ENCODE measurements around the gene CHERP.

The CHERP gene

GRCh38 chr19:16587833-16588823 lies 45.9 kb upstream of the CHERP start:
- Histone ChIP-seq H2BK15ac (replicated peaks; ENCODE audit: low read depth) (no peak overlapping the region), H3K79me2 (ENCODE audit: control insufficient read depth, insufficient read depth, low read length) (peaks cover 82% of the 10 kb centered on the region), H2BK120ac (ENCODE audit: low read depth, low read length) (no peak overlapping the region), H2AK5ac (ENCODE audit: low read length) (no peak overlapping the region), H3K56ac (ENCODE audit: low read length) (no peak overlapping the region), H3K79me1 (ENCODE audit: low read length) (peaks cover 59% of the 10 kb centered on the region), H3K23ac (ENCODE audit: low read length) (no peak overlapping the region), H2BK5ac (ENCODE audit: low read length) (no peak overlapping the region), H4K8ac (ENCODE audit: low read depth, low read length) (no peak overlapping the region), H3K4me1 (ENCODE audit: control insufficient read depth, low read depth, low read length) (peaks cover 27% of the 10 kb centered on the region), H3K4me3 (ENCODE audit: low read length) (no peak overlapping the region), H4K5ac (ENCODE audit: low read length) (no peak overlapping the region), H3K36me3 (ENCODE audit: control insufficient read depth, insufficient read depth, low read length) (no peaks in the 10 kb centered on the region), H3K18ac (ENCODE audit: low read length) (no peak overlapping the region), H3K27ac (ENCODE audit: low read depth, low read length) (peak overlapping the region; percentile 7), H3K4me2 (ENCODE audit: low read length) (no peak overlapping the region), H3K27me3 (ENCODE audit: insufficient read depth, low read length, poor library complexity) (no peaks in the 10 kb centered on the region), H3K9ac (ENCODE audit: low read length) (no peak overlapping the region), H3K4ac (ENCODE audit: low read depth, low read length) (no peak overlapping the region)
- no CpG with 5 or more reads among the region's 26 CpGs for WGBS (ENCODE audit: extremely low coverage, insufficient coverage, low lambda C conversion rate)
- DNase-seq = no peak

GRCh38 chr19:16586991-16587832 lies 45.0 kb upstream of the CHERP start:
- peak; percentile 45 for DNase-seq
- Histone ChIP-seq H3K79me1 (ENCODE audit: low read length) (peaks cover 57% of the 10 kb centered on the region), H3K27me3 (ENCODE audit: insufficient read depth, low read length, poor library complexity) (no peaks in the 10 kb centered on the region), H3K4me3 (ENCODE audit: low read length) (no peak overlapping the region), H4K8ac (ENCODE audit: low read depth, low read length) (no peak overlapping the region), H3K36me3 (ENCODE audit: control insufficient read depth, insufficient read depth, low read length) (no peaks in the 10 kb centered on the region), H3K4me1 (ENCODE audit: control insufficient read depth, low read depth, low read length) (peaks cover 23% of the 10 kb centered on the region), H3K23ac (ENCODE audit: low read length) (peak overlapping the region; percentile 16), H3K4me2 (ENCODE audit: low read length) (no peak overlapping the region), H2AK5ac (ENCODE audit: low read length) (no peak overlapping the region), H3K56ac (ENCODE audit: low read length) (peak overlapping the region; percentile 45), H3K4ac (ENCODE audit: low read depth, low read length) (no peak overlapping the region), H3K9ac (ENCODE audit: low read length) (no peak overlapping the region), H3K18ac (ENCODE audit: low read length) (no peak overlapping the region), H2BK5ac (ENCODE audit: low read length) (no peak overlapping the region), H3K27ac (ENCODE audit: low read depth, low read length) (peak overlapping the region; percentile 7), H2BK120ac (ENCODE audit: low read depth, low read length) (no peak overlapping the region), H3K79me2 (ENCODE audit: control insufficient read depth, insufficient read depth, low read length) (peaks cover 82% of the 10 kb centered on the region), H4K5ac (ENCODE audit: low read length) (no peak overlapping the region), H2BK15ac (replicated peaks; ENCODE audit: low read depth) (no peak overlapping the region)
- no CpG with 5 or more reads among the region's 20 CpGs for WGBS (ENCODE audit: extremely low coverage, insufficient coverage, low lambda C conversion rate)

DNA sequence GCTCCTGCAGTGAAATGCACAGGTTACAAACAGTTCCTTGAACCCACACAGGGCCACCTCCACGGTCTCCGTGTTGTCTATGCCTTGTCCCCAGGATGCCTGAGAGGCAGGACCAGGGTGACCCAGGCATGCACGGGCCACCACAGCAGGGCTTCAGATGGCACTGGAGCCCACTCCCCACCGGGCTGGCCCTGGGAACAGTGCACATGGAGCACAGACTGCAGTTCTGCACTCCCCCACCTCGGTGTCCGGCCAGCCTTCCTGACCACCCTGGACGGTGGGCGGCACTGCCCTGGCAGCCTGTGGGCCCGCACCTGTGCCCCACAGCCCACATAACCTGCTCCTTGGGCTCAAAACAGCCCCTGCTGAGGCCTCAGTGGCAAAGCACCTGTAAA lies 44.2 kb upstream of the CHERP start:
- Histone ChIP-seq H3K56ac (ENCODE audit: low read length) (peak overlapping the region; percentile 6), H3K79me2 (ENCODE audit: control insufficient read depth, insufficient read depth, low read length) (peaks cover 81% of the 10 kb centered on the region), H4K8ac (ENCODE audit: low read depth, low read length) (no peak overlapping the region), H3K79me1 (ENCODE audit: low read length) (peaks cover 58% of the 10 kb centered on the region), H3K27ac (ENCODE audit: low read depth, low read length) (no peak overlapping the region), H2BK15ac (replicated peaks; ENCODE audit: low read depth) (no peak overlapping the region), H3K27me3 (ENCODE audit: insufficient read depth, low read length, poor library complexity) (no peaks in the 10 kb centered on the region), H2BK120ac (ENCODE audit: low read depth, low read length) (no peak overlapping the region), H3K4me1 (ENCODE audit: control insufficient read depth, low read depth, low read length) (peaks cover 21% of the 10 kb centered on the region), H3K4me2 (ENCODE audit: low read length) (no peak overlapping the region), H2AK5ac (ENCODE audit: low read length) (no peak overlapping the region), H3K23ac (ENCODE audit: low read length) (no peak overlapping the region), H3K36me3 (ENCODE audit: control insufficient read depth, insufficient read depth, low read length) (no peaks in the 10 kb centered on the region), H3K4ac (ENCODE audit: low read depth, low read length) (no peak overlapping the region), H2BK5ac (ENCODE audit: low read length) (no peak overlapping the region), H3K9ac (ENCODE audit: low read length) (no peak overlapping the region), H3K4me3 (ENCODE audit: low read length) (no peak overlapping the region), H4K5ac (ENCODE audit: low read length) (no peak overlapping the region), H3K18ac (ENCODE audit: low read length) (no peak overlapping the region)
- no CpG with 5 or more reads among the region's 9 CpGs for WGBS (ENCODE audit: extremely low coverage, insufficient coverage, low lambda C conversion rate)
- DNase-seq = no peak

DNA sequence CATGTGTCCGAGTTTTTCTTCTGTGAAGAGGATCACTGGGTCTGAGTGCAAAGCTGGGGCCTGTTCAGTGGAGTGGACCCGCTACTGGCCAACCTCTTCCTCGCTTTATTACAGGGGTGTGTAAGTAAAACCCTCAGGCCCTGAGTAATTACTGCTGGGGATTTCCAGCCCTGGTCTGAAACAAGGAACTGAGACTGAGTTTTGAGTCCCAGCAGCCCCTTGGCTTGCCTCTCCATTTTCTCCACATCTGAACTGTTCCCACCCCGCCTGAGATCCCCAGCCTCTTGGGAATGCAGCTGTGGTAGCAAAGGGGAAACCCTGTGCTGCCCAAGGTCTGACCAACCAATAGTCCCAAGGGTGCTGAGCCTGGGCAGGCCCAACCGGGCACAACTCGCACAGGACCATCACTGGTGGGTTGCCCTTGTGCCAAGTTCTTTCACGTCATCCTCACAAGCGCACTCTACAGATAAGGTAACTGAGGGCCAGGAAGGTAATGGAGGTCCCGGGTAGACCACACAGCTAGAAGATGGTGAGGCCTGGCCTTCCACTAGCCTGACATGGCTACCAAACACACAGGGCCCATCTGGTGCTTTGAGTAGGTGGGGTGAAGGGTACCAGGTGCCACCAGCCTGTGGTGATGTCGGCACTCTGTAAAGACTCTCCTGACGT lies 43.7 kb upstream of the CHERP start:
- no peaks in the 10 kb centered on the region for H3K36me3 ChIP-seq (ENCODE audit: control insufficient read depth, insufficient read depth, low read length)
- H3K23ac ChIP-seq (ENCODE audit: low read length) = no peak overlapping the region
- no peak overlapping the region for H3K4ac ChIP-seq (ENCODE audit: low read depth, low read length)
- H3K56ac ChIP-seq (ENCODE audit: low read length) = peak overlapping the region; percentile 6
- no peak overlapping the region for H3K18ac ChIP-seq (ENCODE audit: low read length)
- H3K79me1 ChIP-seq (ENCODE audit: low read length) = peaks cover 62% of the 10 kb centered on the region
- no peak overlapping the region for H4K8ac ChIP-seq (ENCODE audit: low read depth, low read length)
- no peak for DNase-seq
- H4K5ac ChIP-seq (ENCODE audit: low read length) = no peak overlapping the region
- H3K4me3 ChIP-seq (ENCODE audit: low read length) = no peak overlapping the region
- H3K79me2 ChIP-seq (ENCODE audit: control insufficient read depth, insufficient read depth, low read length) = peaks cover 82% of the 10 kb centered on the region
- peaks cover 21% of the 10 kb centered on the region for H3K4me1 ChIP-seq (ENCODE audit: control insufficient read depth, low read depth, low read length)
- no peak overlapping the region for H3K9ac ChIP-seq (ENCODE audit: low read length)
- no peak overlapping the region for H2AK5ac ChIP-seq (ENCODE audit: low read length)
- no peak overlapping the region for H3K4me2 ChIP-seq (ENCODE audit: low read length)
- no CpG with 5 or more reads among the region's 11 CpGs for WGBS (ENCODE audit: extremely low coverage, insufficient coverage, low lambda C conversion rate)
- no peak overlapping the region for H3K27ac ChIP-seq (ENCODE audit: low read depth, low read length)
- no peak overlapping the region for H2BK15ac ChIP-seq (replicated peaks; ENCODE audit: low read depth)
- H2BK5ac ChIP-seq (ENCODE audit: low read length) = no peak overlapping the region
- H2BK120ac ChIP-seq (ENCODE audit: low read depth, low read length) = no peak overlapping the region
- H3K27me3 ChIP-seq (ENCODE audit: insufficient read depth, low read length, poor library complexity) = no peaks in the 10 kb centered on the region

- no peak overlapping the region for H3K4me2 ChIP-seq (ENCODE audit: low read length)
- H3K4me1 ChIP-seq (ENCODE audit: control insufficient read depth, low read depth, low read length) = peaks cover 21% of the 10 kb centered on the region
- no peaks in the 10 kb centered on the region for H3K36me3 ChIP-seq (ENCODE audit: control insufficient read depth, insufficient read depth, low read length)
- peaks cover 85% of the 10 kb centered on the region for H3K79me2 ChIP-seq (ENCODE audit: control insufficient read depth, insufficient read depth, low read length)
- no peak overlapping the region for H3K18ac ChIP-seq (ENCODE audit: low read length)
- H3K27ac ChIP-seq (ENCODE audit: low read depth, low read length) = no peak overlapping the region
- no peak for DNase-seq
- no peak overlapping the region for H2BK5ac ChIP-seq (ENCODE audit: low read length)
- no peak overlapping the region for H4K8ac ChIP-seq (ENCODE audit: low read depth, low read length)
- H3K4ac ChIP-seq (ENCODE audit: low read depth, low read length) = no peak overlapping the region
- H3K9ac ChIP-seq (ENCODE audit: low read length) = peak overlapping the region; percentile 54
- H2AK5ac ChIP-seq (ENCODE audit: low read length) = no peak overlapping the region
- H3K27me3 ChIP-seq (ENCODE audit: insufficient read depth, low read length, poor library complexity) = no peaks in the 10 kb centered on the region
- WGBS (ENCODE audit: extremely low coverage, insufficient coverage, low lambda C conversion rate) = no CpG with 5 or more reads among the region's 13 CpGs
- no peak overlapping the region for H2BK15ac ChIP-seq (replicated peaks; ENCODE audit: low read depth)
- no peak overlapping the region for H3K4me3 ChIP-seq (ENCODE audit: low read length)
- no peak overlapping the region for H4K5ac ChIP-seq (ENCODE audit: low read length)
- no peak overlapping the region for H2BK120ac ChIP-seq (ENCODE audit: low read depth, low read length)
- peaks cover 64% of the 10 kb centered on the region for H3K79me1 ChIP-seq (ENCODE audit: low read length)
- H3K23ac ChIP-seq (ENCODE audit: low read length) = no peak overlapping the region
- peak overlapping the region; percentile 56 for H3K56ac ChIP-seq (ENCODE audit: low read length)
Observed at GRCh38 chr19:16585094-16585801, 43.0 kb upstream of the CHERP start.

Data from mesendoderm (in vitro differentiated cells).